GM10266 (cell line): ENCODE measurements around the gene ITGAE.

ENCODE experiments used
- DNase-seq: peaks from one replicate; pipeline ENCODE4 v3.0.0; 2012; ENCODE audit errors: extremely low spot score
- CTCF ChIP-seq: IDR thresholded peaks from 2 replicates; pipeline ENCODE4 v1.5.1; 2012; ENCODE audit warnings: mild to moderate bottlenecking, low read depth; ENCODE audit not compliant: control insufficient read depth, insufficient read depth; ENCODE audit errors: missing control alignments

ITGAE gene

GRCh38 chr17:3815925-3816324 lies 14.9 kb upstream of the ITGAE start:
- no peak for DNase-seq

GRCh38 chr17:3815122-3815521 lies 14.1 kb upstream of the ITGAE start:
- DNase-seq: no peak
- TF ChIP-seq CTCF: no peak

More at GRCh38 chr17:3815925-3816324, 14.9 kb upstream of the ITGAE start:
- TF ChIP-seq CTCF: no peak

- no peak for DNase-seq
- TF ChIP-seq CTCF: no peak
Observed at GRCh38 chr17:3814361-3814760, 13.4 kb upstream of the ITGAE start.

GRCh38 chr17:3813171-3813570 lies 12.2 kb upstream of the ITGAE start:
- DNase-seq: no peak
- no peak for TF ChIP-seq CTCF

- no peak for DNase-seq
- TF ChIP-seq CTCF: no peak
Observed at GRCh38 chr17:3812771-3813170, 11.8 kb upstream of the ITGAE start.

- TF ChIP-seq CTCF: no peak
- no peak for DNase-seq
Observed at GRCh38 chr17:3812284-3812683, 11.3 kb upstream of the ITGAE start.

GRCh38 chr17:3810019-3810418 lies 9.0 kb upstream of the ITGAE start:
- no peak for TF ChIP-seq CTCF

More at GRCh38 chr17:3810019-3810418, 9.0 kb upstream of the ITGAE start:
- DNase-seq: no peak
